Neural progenitor cell (in vitro differentiated cells): ENCODE results near the gene KRT26. TPM values are rescaled to one million over a fixed set of nuclear protein-coding genes. Genes with fewer than 3 reads are reported as not detected.

ENCODE experiments used
- DNase-seq: peaks from one replicate; pipeline ENCODE4 v3.0.0-alpha.2; 2016; ENCODE audit warnings: low spot score
- H2AFZ ChIP-seq: fragments of 200-600 bp; sonication (generic); replicated peaks from 2 replicates; pipeline ENCODE4 v1.6.1; 2016; ENCODE audit warnings: antibody characterized with exemption
- H3F3A ChIP-seq: fragments of 200-600 bp; sonication (generic); 2 replicates; pipeline ENCODE4 v1.6.1; 2016; ENCODE audit warnings: antibody characterized with exemption, low read depth
- H3K27ac ChIP-seq: fragments of 200-600 bp; sonication (generic); 2 replicates; pipeline ENCODE4 v1.5.1; 2016; ENCODE audit warnings: mild to moderate bottlenecking
- H3K27me3 ChIP-seq: fragments of 200-600 bp; sonication (generic); 2 replicates; pipeline ENCODE4 v1.6.1; 2016; ENCODE audit warnings: mild to moderate bottlenecking, moderate library complexity
- H3K36me3 ChIP-seq: fragments of 200-600 bp; sonication (generic); 2 replicates; pipeline ENCODE4 v1.5.1; 2016
- H3K4me1 ChIP-seq: fragments of 200-600 bp; sonication (generic); 2 replicates; pipeline ENCODE4 v1.6.1; 2016; ENCODE audit warnings: mixed run types
- H3K4me2 ChIP-seq: fragments of 200-600 bp; sonication (generic); 2 replicates; pipeline ENCODE4 v1.6.1; 2016
- H3K4me3 ChIP-seq: fragments of 200-600 bp; sonication (generic); 2 replicates; pipeline ENCODE4 v1.5.1; 2016
- H3K79me2 ChIP-seq: fragments of 200-600 bp; sonication (generic); 2 replicates; pipeline ENCODE4 v1.6.1; 2016; ENCODE audit warnings: low read depth
- H3K9ac ChIP-seq: fragments of 200-600 bp; sonication (generic); 2 replicates; pipeline ENCODE4 v1.6.1; 2016
- H3K9me3 ChIP-seq: fragments of 200-600 bp; sonication (generic); 2 replicates; pipeline ENCODE4 v1.5.1; 2016; ENCODE audit warnings: low read depth
- H4K20me1 ChIP-seq: fragments of 200-600 bp; sonication (generic); 2 replicates; pipeline ENCODE4 v1.6.1; 2016; ENCODE audit warnings: low read depth
- H3K27ac Mint-ChIP-seq: 3 replicates; pipeline ENCODE4 v1.8.0; 2021; ENCODE audit warnings: mixed read lengths
- H3K27me3 Mint-ChIP-seq: 2 replicates; pipeline ENCODE4 v1.8.0; 2022; ENCODE audit warnings: low read depth, mild to moderate bottlenecking, inconsistent platforms, moderate library complexity, mixed read lengths; ENCODE audit not compliant: insufficient read depth
- H3K36me3 Mint-ChIP-seq: 3 replicates; pipeline ENCODE4 v1.8.0; 2021; ENCODE audit warnings: mixed read lengths
- H3K4me1 Mint-ChIP-seq: 3 replicates; pipeline ENCODE4 v1.8.0; 2021; ENCODE audit warnings: mixed read lengths
- H3K4me3 Mint-ChIP-seq: 3 replicates; pipeline ENCODE4 v1.8.0; 2021; ENCODE audit warnings: mild to moderate bottlenecking, moderate library complexity, mixed read lengths
- H3K9me3 Mint-ChIP-seq: 3 replicates; pipeline ENCODE4 v1.8.0; 2020; ENCODE audit warnings: mixed read lengths
- EZH2 ChIP-seq: fragments of 200-600 bp; sonication (generic); IDR thresholded peaks from 2 replicates; pipeline ENCODE4 v1.6.1; 2017; ENCODE audit warnings: antibody characterized with exemption, mild to moderate bottlenecking, moderate library complexity
- EZH2phosphoT487 ChIP-seq: fragments of 200-600 bp; sonication (generic); IDR thresholded peaks from 2 replicates; pipeline ENCODE4 v1.6.1; 2017; ENCODE audit warnings: antibody characterized with exemption
- total RNA-seq: library from RNA; depleted of rRNA; stranded (reverse); fragments of >200 nt; gene quantifications from 2 replicates; pipeline ENCODE4 v1.2.3, GENCODE V29; 2015; ENCODE audit warnings: low replicate concordance
- TF ChIP-seq, protein P1 (sequence below): fragments of 200-600 bp; sonication (generic); IDR thresholded peaks from 2 replicates; pipeline ENCODE4 v1.5.1; 2017; ENCODE audit warnings: antibody characterized with exemption, mild to moderate bottlenecking

The KRT26 gene
- total RNA-seq, 1 donor from 2014 or later, result not detected

DNA sequence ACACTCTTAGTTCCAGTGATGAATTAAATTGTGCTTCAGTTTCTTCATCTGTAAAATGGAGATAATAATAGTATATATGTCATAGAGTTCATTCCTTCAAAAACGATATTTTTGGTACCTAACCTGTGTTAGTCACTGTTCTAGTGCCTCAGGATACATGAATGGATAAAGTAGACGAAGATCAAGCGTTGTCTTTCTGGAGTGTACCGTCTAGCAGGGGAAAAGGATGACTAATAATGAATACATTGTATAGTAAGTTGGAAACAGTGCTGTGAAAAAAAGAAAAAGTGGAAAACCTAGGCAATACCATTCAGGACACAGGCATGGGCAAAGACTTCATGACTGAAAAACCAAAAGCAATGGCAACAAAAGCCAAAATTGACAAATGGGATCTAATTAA, 41.8 kb upstream of the KRT26 start:
- Mint-ChIP-seq H3K4me1 (peaks cover 9% of the 10 kb centered on the region), H3K9me3 (no peaks in the 10 kb centered on the region), H3K36me3 (peaks cover 3% of the 10 kb centered on the region), H3K27ac (no peak overlapping the region), H3K4me3 (no peak overlapping the region), H3K27me3 (peaks cover 2% of the 10 kb centered on the region)
- H3K27me3 ChIP-seq, result peaks cover 64% of the 10 kb centered on the region
- no peaks in the 10 kb centered on the region for H4K20me1 ChIP-seq
- H3K79me2 ChIP-seq, result peaks cover 7% of the 10 kb centered on the region
- no peak overlapping the region for H3K27ac ChIP-seq
- H3K36me3 ChIP-seq, result no peaks in the 10 kb centered on the region
- H3K9ac ChIP-seq, result no peak overlapping the region
- H3K4me2 ChIP-seq, result no peak overlapping the region
- no peak overlapping the region for H2AFZ ChIP-seq
- TF ChIP-seq EZH2, result no peak
- TF ChIP-seq EZH2phosphoT487, result no peak
- TF ChIP-seq, protein P1, sequence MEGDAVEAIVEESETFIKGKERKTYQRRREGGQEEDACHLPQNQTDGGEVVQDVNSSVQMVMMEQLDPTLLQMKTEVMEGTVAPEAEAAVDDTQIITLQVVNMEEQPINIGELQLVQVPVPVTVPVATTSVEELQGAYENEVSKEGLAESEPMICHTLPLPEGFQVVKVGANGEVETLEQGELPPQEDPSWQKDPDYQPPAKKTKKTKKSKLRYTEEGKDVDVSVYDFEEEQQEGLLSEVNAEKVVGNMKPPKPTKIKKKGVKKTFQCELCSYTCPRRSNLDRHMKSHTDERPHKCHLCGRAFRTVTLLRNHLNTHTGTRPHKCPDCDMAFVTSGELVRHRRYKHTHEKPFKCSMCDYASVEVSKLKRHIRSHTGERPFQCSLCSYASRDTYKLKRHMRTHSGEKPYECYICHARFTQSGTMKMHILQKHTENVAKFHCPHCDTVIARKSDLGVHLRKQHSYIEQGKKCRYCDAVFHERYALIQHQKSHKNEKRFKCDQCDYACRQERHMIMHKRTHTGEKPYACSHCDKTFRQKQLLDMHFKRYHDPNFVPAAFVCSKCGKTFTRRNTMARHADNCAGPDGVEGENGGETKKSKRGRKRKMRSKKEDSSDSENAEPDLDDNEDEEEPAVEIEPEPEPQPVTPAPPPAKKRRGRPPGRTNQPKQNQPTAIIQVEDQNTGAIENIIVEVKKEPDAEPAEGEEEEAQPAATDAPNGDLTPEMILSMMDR, result no peak
- no peak overlapping the region for H3K4me3 ChIP-seq
- DNase-seq, result no peak
- peaks cover 22% of the 10 kb centered on the region for H3F3A ChIP-seq
- peaks cover 4% of the 10 kb centered on the region for H3K4me1 ChIP-seq
- H3K9me3 ChIP-seq, result no peaks in the 10 kb centered on the region

DNA sequence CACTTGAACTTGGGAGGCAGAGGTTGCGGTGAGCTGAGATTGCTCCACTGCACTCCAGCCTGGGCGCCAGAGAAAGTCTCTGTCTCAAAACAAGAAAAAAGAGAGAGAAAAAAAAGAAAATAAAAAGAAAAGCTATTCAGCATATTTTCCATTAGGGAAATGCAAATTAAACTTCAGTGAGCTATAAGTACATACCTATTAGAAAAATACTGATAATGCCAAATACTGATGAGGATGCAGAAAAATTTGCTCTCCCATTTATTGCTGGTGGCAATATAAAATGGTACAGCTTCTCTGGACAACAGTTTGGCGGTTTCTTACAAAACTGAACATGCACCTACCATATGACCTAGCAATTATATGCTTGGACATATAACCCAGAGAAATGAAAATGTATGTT, 40.6 kb upstream of the KRT26 start:
- Histone ChIP-seq H3K79me2 (no peaks in the 10 kb centered on the region), H3K27me3 (peaks cover 75% of the 10 kb centered on the region), H3K4me2 (no peak overlapping the region), H3K4me3 (no peak overlapping the region), H3K4me1 (no peaks in the 10 kb centered on the region), H3K27ac (no peak overlapping the region), H3K9ac (no peak overlapping the region), H2AFZ (no peak overlapping the region), H3K9me3 (no peaks in the 10 kb centered on the region), H4K20me1 (no peaks in the 10 kb centered on the region), H3K36me3 (no peaks in the 10 kb centered on the region), H3F3A (peaks cover 12% of the 10 kb centered on the region)
- Mint-ChIP-seq H3K9me3 (no peaks in the 10 kb centered on the region), H3K36me3 (peaks cover 3% of the 10 kb centered on the region), H3K4me3 (no peak overlapping the region), H3K27me3 (peaks cover 2% of the 10 kb centered on the region), H3K4me1 (peaks cover 3% of the 10 kb centered on the region), H3K27ac (no peak overlapping the region)
- no peak for DNase-seq
- TF ChIP-seq EZH2phosphoT487 (no peak), EZH2 (no peak)
- TF ChIP-seq, protein P1, result no peak

DNA sequence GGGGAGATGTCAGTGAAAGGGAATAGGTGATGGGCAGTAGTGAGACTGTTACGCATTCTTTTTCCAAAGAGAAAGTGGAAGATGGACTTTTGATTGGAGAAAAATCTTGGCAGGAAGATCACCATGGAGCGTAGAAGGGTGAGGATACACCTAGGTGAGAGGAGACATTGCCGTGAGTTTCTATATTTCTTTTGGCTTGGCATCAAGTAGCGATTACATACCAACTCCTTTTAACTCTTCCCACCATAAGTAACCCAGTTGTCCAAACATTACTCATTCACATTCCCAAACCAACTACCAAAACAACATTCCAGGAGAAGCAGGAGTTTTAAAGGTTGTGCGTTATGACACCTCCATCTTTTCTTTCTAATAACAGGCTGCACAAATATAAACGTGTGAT, 38.5 kb upstream of the KRT26 start:
- H3K4me1 ChIP-seq, result no peaks in the 10 kb centered on the region
- TF ChIP-seq EZH2phosphoT487 (no peak), EZH2 (no peak)
- TF ChIP-seq, protein P1, result no peak
- no peaks in the 10 kb centered on the region for H3K79me2 ChIP-seq
- no peaks in the 10 kb centered on the region for H3K36me3 ChIP-seq
- no peaks in the 10 kb centered on the region for H4K20me1 ChIP-seq
- H2AFZ ChIP-seq, result no peak overlapping the region
- no peak overlapping the region for H3K4me3 ChIP-seq
- peaks cover 97% of the 10 kb centered on the region for H3K27me3 ChIP-seq
- Mint-ChIP-seq H3K27me3 (no peaks in the 10 kb centered on the region), H3K4me3 (no peak overlapping the region), H3K9me3 (no peaks in the 10 kb centered on the region), H3K36me3 (no peaks in the 10 kb centered on the region), H3K4me1 (no peaks in the 10 kb centered on the region), H3K27ac (no peak overlapping the region)
- DNase-seq, result no peak
- H3K9ac ChIP-seq, result no peak overlapping the region
- no peak overlapping the region for H3K4me2 ChIP-seq
- no peak overlapping the region for H3K27ac ChIP-seq
- H3F3A ChIP-seq, result no peaks in the 10 kb centered on the region
- no peaks in the 10 kb centered on the region for H3K9me3 ChIP-seq
